NT2/D1 (cell line): Measurements from ENCODE around the gene CPM.

Experiments
- SUZ12 ChIP-seq: IDR thresholded peaks from 2 replicates; pipeline ENCODE4 v1.6.1; 2011; ENCODE audit not compliant: insufficient read length, insufficient read depth; ENCODE audit errors: extremely low read depth
- YY1 ChIP-seq: IDR thresholded peaks from 2 replicates; pipeline ENCODE4 v1.6.1; 2011; ENCODE audit not compliant: insufficient read length, insufficient read depth
- ZNF274 ChIP-seq: IDR thresholded peaks from 2 replicates; pipeline ENCODE4 v1.6.1; 2011; ENCODE audit warnings: mild to moderate bottlenecking, low read depth, low read length

DNA sequence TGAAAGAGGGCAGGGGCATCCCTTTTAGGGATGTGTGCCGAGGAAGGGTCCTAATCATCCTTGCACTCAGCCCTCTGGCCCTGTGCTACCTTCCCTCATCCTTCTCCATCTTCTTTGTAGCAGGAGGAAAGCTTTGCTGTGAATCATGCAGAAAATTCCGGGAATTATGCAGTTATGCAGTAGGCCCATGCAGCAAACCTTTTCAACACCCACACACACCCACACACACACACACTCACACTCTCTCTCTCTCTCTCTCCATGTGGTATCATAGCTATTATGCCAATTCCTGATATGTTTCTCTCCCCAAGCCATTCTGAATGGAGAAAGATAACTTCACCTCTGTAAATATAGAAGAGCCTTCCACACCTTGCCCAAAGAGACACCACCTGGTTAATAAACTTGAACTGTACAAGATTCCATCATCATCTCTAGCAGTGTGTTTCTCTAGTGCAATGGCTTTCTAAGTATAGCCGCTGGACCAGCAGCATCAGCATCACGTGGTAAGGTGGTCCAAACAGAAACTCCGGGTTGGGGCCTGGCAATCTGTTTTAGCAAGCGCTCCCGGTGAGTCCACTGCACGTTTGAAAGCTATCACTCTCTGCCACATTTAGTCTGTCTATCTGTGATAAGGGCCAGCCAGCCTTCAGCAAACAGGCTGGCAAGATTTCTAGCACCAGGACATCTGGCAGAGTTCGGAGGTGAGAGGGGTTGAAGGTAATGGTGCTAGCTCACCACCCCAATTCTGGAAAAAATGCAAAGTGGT lies 67.4 kb downstream of the CPM start:
- TF ChIP-seq YY1 (no peak), ZNF274 (no peak), SUZ12 (no peak)
